NCI-H446 treated with DMSO at 0.1 percent for 48 hours (cell line): Measurements from ENCODE around the gene C20orf144.
A peak's percentile ranks its signal among the peaks of the same experiment; 100 is the strongest.
"Not testable (repeated sequence)": the region's sequence is repeated elsewhere in the genome, so short reads cannot be mapped to it uniquely, and the experiment has no call there.

Experiments used
- DNase-seq: peaks from one replicate; lab custom pipeline; 2025; lab: John Stamatoyannopoulos, UW

The C20orf144 gene

GRCh38 chr20:33697129-33697528 is 35.0 kb downstream of the C20orf144 start:
- DNase-seq, result peak; percentile 75

- not testable (repeated sequence) for DNase-seq
These were observed 36.8 kb downstream of the C20orf144 start for GRCh38 chr20:33698966-33699365.

GRCh38 chr20:33700696-33701441 is 38.7 kb downstream of the C20orf144 start:
- DNase-seq, result not testable (repeated sequence)

- DNase-seq, result no peak
These were observed 39.7 kb downstream of the C20orf144 start for GRCh38 chr20:33701629-33702450.

GRCh38 chr20:33702861-33703260 is 40.7 kb downstream of the C20orf144 start:
- DNase-seq, result peak; percentile 98

GRCh38 chr20:33703498-33704137 is 41.5 kb downstream of the C20orf144 start:
- no peak for DNase-seq

- DNase-seq, result no peak
These were observed 42.2 kb downstream of the C20orf144 start for GRCh38 chr20:33704197-33704924.

- DNase-seq, result no peak
These were observed 45.5 kb downstream of the C20orf144 start for GRCh38 chr20:33707668-33708067.

- no peak for DNase-seq
These were observed 47.3 kb downstream of the C20orf144 start for GRCh38 chr20:33709398-33709797.

GRCh38 chr20:33709905-33710541 is 47.9 kb downstream of the C20orf144 start:
- no peak for DNase-seq

- no peak for DNase-seq
These were observed 48.7 kb downstream of the C20orf144 start for GRCh38 chr20:33710681-33711445.

- no peak for DNase-seq
These were observed 49.3 kb downstream of the C20orf144 start for GRCh38 chr20:33711446-33711738.
